Common myeloid progenitor, CD34-positive (primary cell): ENCODE measurements around the gene FAM168B.
"Not testable (repeated sequence)": the region's sequence is repeated elsewhere in the genome, so short reads cannot be mapped to it uniquely, and the experiment has no call there.

ENCODE experiments used
- CTCF ChIA-PET: fragments of 350-600 bp; sonication (Branson Sonifier 250); formaldehyde crosslinking; loops from one replicate; lab custom pipeline; 2021; ENCODE audit warnings: antibody characterized with exemption; lab: Charles Lee
- POLR2A ChIA-PET: fragments of 350-600 bp; sonication (Branson Sonifier 250); formaldehyde crosslinking; loops from one replicate; lab custom pipeline; 2021; ENCODE audit warnings: antibody characterized with exemption; lab: Charles Lee
- DNase-seq, 3 donors: peaks; one replicate each; pipeline versions ENCODE4 v3.0.0 to v3.0.0-alpha.2; 2013
- H3K27ac ChIP-seq, 2 experiments: 1 replicate in 1 of 2; 2 replicates in 1 of 2; pipeline ENCODE4 v1.7.0; 2013; ENCODE audit warnings: inconsistent platforms in 2 of 2, low read length in 2 of 2, mild to moderate bottlenecking in 2 of 2, low read depth in 1 of 2, moderate library complexity in 1 of 2; ENCODE audit not compliant: severe bottlenecking in 2 of 2, insufficient read depth in 1 of 2, poor library complexity in 1 of 2
- H3K27me3 ChIP-seq, 5 experiments: replicated peaks in 2 of 5; 1 replicate in 3 of 5; 2 replicates in 2 of 5; pipeline versions ENCODE4 v1.6.1 to v1.7.0; 2013; ENCODE audit warnings: low read length in 4 of 5, mild to moderate bottlenecking in 2 of 5, moderate library complexity in 2 of 5, inconsistent platforms in 1 of 5; ENCODE audit not compliant: insufficient read depth in 5 of 5, control insufficient read depth in 4 of 5
- H3K36me3 ChIP-seq, 4 experiments: 1 replicate in 2 of 4; 2 replicates in 2 of 4; pipeline versions ENCODE4 v1.6.1 to v1.7.0; 2013; ENCODE audit warnings: low read length in 3 of 4, control low read depth in 1 of 4, mild to moderate bottlenecking in 1 of 4; ENCODE audit not compliant: control insufficient read depth in 4 of 4, insufficient read depth in 4 of 4
- H3K4me1 ChIP-seq, 4 experiments: 1 replicate in 3 of 4; 2 replicates in 1 of 4; pipeline versions ENCODE4 v1.6.1 to v1.7.1; 2013; ENCODE audit warnings: low read length in 3 of 4, mild to moderate bottlenecking in 3 of 4, control low read depth in 1 of 4, inconsistent platforms in 1 of 4, moderate library complexity in 1 of 4; ENCODE audit not compliant: control insufficient read depth in 4 of 4, insufficient read depth in 4 of 4; ENCODE audit errors: control extremely low read depth in 1 of 4
- H3K4me3 ChIP-seq, 7 experiments: 1 replicate in 4 of 7; 2 replicates in 3 of 7; pipeline versions ENCODE4 v1.5.1 to v1.7.0; 2013; ENCODE audit warnings: mild to moderate bottlenecking in 7 of 7, low read length in 6 of 7, moderate library complexity in 6 of 7, inconsistent platforms in 2 of 7, low read depth in 2 of 7, control low read depth in 1 of 7; ENCODE audit not compliant: insufficient read depth in 4 of 7, control insufficient read depth in 1 of 7; ENCODE audit errors: extremely low read depth in 1 of 7
- H3K9me3 ChIP-seq, 5 experiments: 1 replicate in 4 of 5; 2 replicates in 1 of 5; pipeline versions ENCODE4 v1.6.1 to v1.7.1; 2013; ENCODE audit warnings: low read length in 4 of 5, mild to moderate bottlenecking in 2 of 5, inconsistent platforms in 1 of 5, low read depth in 1 of 5, moderate library complexity in 1 of 5; ENCODE audit not compliant: control insufficient read depth in 4 of 5, insufficient read depth in 2 of 5; ENCODE audit errors: control extremely low read depth in 1 of 5
- WGBS: methylation state at CpG from one replicate; pipeline ENCODE4 v1.1.5; 2013; ENCODE audit not compliant: insufficient coverage; 5-methylcytosine and 5-hydroxymethylcytosine counted together

The FAM168B gene

GRCh38 chr2:131081190-131081589 is 12.1 kb downstream of the FAM168B start:
- H3K4me1 ChIP-seq = no peaks in the 10 kb centered on the region
- no peaks in the 10 kb centered on the region for H3K27me3 ChIP-seq
- no peak overlapping the region for H3K4me3 ChIP-seq
- WGBS = 95% methylated on average over 4 of the region's 4 CpGs
- no peaks in the 10 kb centered on the region for H3K9me3 ChIP-seq
- H3K36me3 ChIP-seq = peaks cover 34 to 77% (median 58%) of the 10 kb centered on the region in 4 experiments
- ChIA-PET CTCF (interaction anchor here (1.4 kb wide), 1 partner anchor 14 kb away, joined by 4 read pairs; no protein-coding TSS in a partner anchor), POLR2A (no interaction called here)
- DNase-seq = no peak
- H3K27ac ChIP-seq = no peak overlapping the region

- H3K36me3 ChIP-seq = peaks cover 36 to 78% (median 58%) of the 10 kb centered on the region in 4 experiments
- DNase-seq, H3K4me3 ChIP-seq, H3K4me1 ChIP-seq, H3K27me3 ChIP-seq, POLR2A ChIA-PET, H3K9me3 ChIP-seq, H3K27ac ChIP-seq, CTCF ChIA-PET: not testable (repeated sequence)
- WGBS = 92% methylated on average over 6 of the region's 6 CpGs
Observed at GRCh38 chr2:131079931-131080330, 13.3 kb downstream of the FAM168B start.

GRCh38 chr2:131077966-131078365 is 15.3 kb downstream of the FAM168B start:
- CTCF ChIA-PET = no interaction called here
- POLR2A ChIA-PET = interaction anchor here (0.5 to 0.6 kb wide), 2 partner anchors 10 to 53 kb away, joined by 3 to 4 read pairs; no protein-coding TSS in a partner anchor

GRCh38 chr2:131077182-131077846 is 15.9 kb downstream of the FAM168B start:
- no peak overlapping the region for H3K27ac ChIP-seq
- H3K27me3 ChIP-seq = no peaks in the 10 kb centered on the region
- no peak overlapping the region for H3K4me3 ChIP-seq
- H3K4me1 ChIP-seq = peaks cover 0 to 3% (median 0%) of the 10 kb centered on the region in 4 experiments
- POLR2A ChIA-PET = interaction anchor here (0.5 kb wide), 1 partner anchor 16 kb away, joined by 3 read pairs; the partner anchor contains the start of gene FAM168B
- CTCF ChIA-PET = interaction anchor here (1.0 kb wide), 1 partner anchor 10 kb away, joined by 3 read pairs; no protein-coding TSS in a partner anchor
- peaks cover 35 to 83% (median 64%) of the 10 kb centered on the region in 4 experiments for H3K36me3 ChIP-seq
- DNase-seq = no peak
- 92% methylated on average over 8 of the region's 11 CpGs for WGBS
- no peaks in the 10 kb centered on the region for H3K9me3 ChIP-seq

More at GRCh38 chr2:131077966-131078365, 15.3 kb downstream of the FAM168B start:
- DNase-seq = no peak
- H3K27ac ChIP-seq = no peak overlapping the region
- no peaks in the 10 kb centered on the region for H3K9me3 ChIP-seq
- H3K4me1 ChIP-seq = peaks cover 0 to 3% (median 0%) of the 10 kb centered on the region in 4 experiments
- peaks cover 35 to 85% (median 63%) of the 10 kb centered on the region in 4 experiments for H3K36me3 ChIP-seq
- 100% methylated on average over 2 of the region's 3 CpGs for WGBS
- H3K27me3 ChIP-seq = no peaks in the 10 kb centered on the region
- H3K4me3 ChIP-seq = no peak overlapping the region

- H3K4me1 ChIP-seq = peaks cover 0 to 3% (median 0%) of the 10 kb centered on the region in 4 experiments
- ChIA-PET POLR2A (no interaction called here), CTCF (interaction anchor here (1.0 kb wide), 1 partner anchor 9 kb away, joined by 3 read pairs; no protein-coding TSS in a partner anchor)
- no peak overlapping the region for H3K4me3 ChIP-seq
- no peaks in the 10 kb centered on the region for H3K9me3 ChIP-seq
- DNase-seq = no peak
- 93% methylated on average over 3 of the region's 5 CpGs for WGBS
- no peak overlapping the region for H3K27ac ChIP-seq
- no peaks in the 10 kb centered on the region for H3K27me3 ChIP-seq
- H3K36me3 ChIP-seq = peaks cover 34 to 81% (median 63%) of the 10 kb centered on the region in 4 experiments
Observed at GRCh38 chr2:131076707-131077106, 16.6 kb downstream of the FAM168B start.

- DNase-seq, H3K27ac ChIP-seq, CTCF ChIA-PET, H3K9me3 ChIP-seq, POLR2A ChIA-PET, H3K27me3 ChIP-seq, H3K4me1 ChIP-seq, H3K4me3 ChIP-seq: not testable (repeated sequence)
- peaks cover 32 to 83% (median 63%) of the 10 kb centered on the region in 4 experiments for H3K36me3 ChIP-seq
- 95% methylated on average over 12 of the region's 15 CpGs for WGBS
Observed at GRCh38 chr2:131075578-131075977, 17.7 kb downstream of the FAM168B start.

- peaks cover 22 to 76% (median 42%) of the 10 kb centered on the region in 4 experiments for H3K36me3 ChIP-seq
- H3K27me3 ChIP-seq, H3K4me3 ChIP-seq, H3K27ac ChIP-seq, DNase-seq, H3K4me1 ChIP-seq, H3K9me3 ChIP-seq, POLR2A ChIA-PET: not testable (repeated sequence)
- CTCF ChIA-PET = interaction anchor here (1.1 to 1.2 kb wide), 2 partner anchors 9 to 17 kb away, joined by 3 read pairs; no protein-coding TSS in a partner anchor
- WGBS = 94% methylated on average over 6 of the region's 6 CpGs
Observed at GRCh38 chr2:131068172-131068571, 25.1 kb downstream of the FAM168B start.
